GM19395 (cell line): Measurements from ENCODE around the gene ZNF492.

ENCODE experiments used
- ATAC-seq: cut with Tn5 transposase; IDR thresholded peaks from one replicate; pipeline ENCODE4 v1.9.1; 2021; ENCODE audit warnings: mild to moderate bottlenecking, moderate library complexity; ENCODE audit not compliant: unreplicated experiment

ZNF492 gene

DNA sequence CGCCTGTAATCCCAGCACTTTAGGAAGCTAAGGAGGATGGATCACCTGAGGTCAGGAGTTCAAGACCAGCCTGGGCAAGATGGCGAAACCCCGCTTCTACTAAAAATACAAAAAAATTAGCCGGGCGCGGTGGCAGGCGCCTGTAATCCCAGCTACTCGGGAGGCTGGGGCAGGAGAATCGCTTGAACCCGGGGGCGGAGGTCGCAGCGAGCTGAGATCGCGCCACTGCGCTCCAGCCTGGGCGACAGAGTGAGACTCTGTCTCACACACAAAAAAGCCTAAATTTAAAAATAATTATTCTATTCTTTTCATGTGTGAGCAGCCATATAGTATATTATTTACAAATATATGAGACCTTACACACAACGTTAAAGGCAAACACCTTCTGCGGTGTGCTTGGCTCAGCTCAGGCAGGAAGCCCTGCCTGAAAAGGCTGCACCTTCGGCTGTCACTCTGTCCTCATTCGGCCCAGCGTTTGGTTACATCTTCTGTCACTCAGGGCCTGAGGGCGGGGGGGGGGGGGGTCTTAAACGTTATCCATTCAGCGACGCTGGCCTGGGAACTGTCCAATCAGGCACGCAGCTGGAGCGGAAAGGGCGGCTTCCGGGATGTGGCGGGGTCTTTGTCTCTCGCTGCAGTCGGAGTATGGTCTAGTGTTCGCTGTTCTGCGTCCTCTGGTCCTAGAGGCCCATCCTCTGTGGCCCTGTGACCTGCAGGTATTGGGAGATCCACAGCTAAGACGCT, at the start of gene ZNF492:
Gene ZNF492 (plus strand): TSS at position 619 of the 744 bp plus-strand sequence. CDS start 19,076 bp downstream, outside the sequence.
- ATAC-seq = peak; percentile 97

DNA sequence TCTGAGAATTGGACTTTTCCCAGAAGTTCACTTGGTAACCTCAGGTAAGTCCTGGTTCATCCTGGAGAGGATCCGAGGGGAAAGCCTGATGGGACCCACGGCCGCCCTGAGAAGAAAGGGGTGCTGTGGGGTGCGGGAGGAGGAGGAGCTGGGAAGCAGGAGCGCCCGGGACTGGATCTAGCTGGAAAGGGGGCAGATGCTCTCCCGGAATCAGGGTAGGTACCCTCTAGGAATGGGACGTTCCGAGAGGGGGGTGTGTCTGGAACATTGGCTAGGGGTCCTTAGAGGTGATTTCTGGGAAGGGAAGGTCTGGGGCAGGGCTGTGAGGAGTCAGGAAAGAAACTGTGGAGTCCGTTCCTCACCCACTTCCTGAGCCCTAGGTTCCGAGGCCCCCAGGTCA, 38.7 kb upstream of the ZNF492 start:
- ATAC-seq = no peak

DNA sequence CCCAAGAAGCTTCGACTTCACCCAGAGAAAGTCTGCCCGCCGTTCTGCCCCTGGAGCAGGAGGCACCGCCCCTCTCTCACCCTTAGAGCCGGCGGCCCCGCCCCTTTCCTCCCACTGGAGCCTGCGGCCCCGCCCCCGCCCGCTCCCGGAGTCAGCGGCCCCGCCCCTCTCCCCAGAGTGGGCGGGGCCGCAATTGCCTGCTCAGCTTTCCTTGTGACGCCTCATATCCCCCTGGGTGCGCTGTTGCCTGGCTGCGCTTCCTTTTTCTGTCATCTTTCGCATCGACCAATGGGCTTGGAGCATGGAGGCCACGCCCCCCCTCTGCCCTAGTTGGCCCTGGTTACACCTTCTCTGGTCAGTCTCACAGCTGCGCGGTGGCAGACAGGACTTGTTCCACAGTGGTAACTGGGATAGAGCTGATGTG, 38.2 kb upstream of the ZNF492 start:
- ATAC-seq = no peak

DNA sequence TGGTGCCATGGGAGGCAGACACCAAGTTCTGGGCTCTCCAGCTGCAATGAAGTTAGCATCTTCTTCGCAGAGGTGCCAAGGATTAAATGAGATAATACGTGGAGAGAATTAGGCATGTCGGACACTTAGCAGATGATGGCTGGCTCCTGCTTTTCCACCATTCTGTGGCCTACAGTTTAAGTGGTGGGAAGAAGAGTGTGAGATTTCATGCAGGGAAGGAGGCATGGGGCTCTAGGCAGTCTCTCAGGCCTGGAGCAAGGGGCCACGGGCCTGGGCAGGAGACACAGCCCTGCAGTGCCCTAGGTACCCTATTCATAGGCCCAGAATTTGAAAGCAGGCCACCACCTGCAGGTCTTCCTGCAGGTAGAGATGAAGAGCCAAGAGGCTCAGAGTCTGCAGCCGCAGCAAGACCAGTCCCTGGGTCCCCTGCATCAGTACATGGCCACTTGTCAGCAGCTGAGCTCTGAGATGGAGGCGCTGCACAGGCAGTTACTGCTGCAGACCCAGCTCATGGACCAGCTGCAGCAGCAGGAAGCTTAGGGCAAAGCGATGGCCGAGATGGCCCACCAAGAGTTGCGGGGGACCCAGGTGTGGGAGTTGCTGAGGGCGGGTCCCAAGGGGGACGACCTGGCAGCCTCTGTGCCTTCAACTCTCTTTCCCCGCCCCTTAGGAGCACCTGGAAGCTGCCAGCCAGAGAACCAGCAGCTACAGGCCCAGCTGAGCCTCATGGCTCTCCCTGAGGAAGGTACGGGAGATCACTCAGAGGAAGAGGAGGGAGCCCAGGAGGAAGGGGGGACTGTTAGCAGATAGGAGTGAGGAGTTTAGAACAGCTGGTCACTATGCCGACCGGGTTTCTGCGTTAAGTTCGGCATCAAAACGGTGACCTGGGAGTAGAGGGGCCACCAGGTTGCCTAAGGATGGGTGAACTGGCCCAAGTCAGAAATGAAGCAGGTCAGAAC, 33.2 kb upstream of the ZNF492 start:
- ATAC-seq = no peak

DNA sequence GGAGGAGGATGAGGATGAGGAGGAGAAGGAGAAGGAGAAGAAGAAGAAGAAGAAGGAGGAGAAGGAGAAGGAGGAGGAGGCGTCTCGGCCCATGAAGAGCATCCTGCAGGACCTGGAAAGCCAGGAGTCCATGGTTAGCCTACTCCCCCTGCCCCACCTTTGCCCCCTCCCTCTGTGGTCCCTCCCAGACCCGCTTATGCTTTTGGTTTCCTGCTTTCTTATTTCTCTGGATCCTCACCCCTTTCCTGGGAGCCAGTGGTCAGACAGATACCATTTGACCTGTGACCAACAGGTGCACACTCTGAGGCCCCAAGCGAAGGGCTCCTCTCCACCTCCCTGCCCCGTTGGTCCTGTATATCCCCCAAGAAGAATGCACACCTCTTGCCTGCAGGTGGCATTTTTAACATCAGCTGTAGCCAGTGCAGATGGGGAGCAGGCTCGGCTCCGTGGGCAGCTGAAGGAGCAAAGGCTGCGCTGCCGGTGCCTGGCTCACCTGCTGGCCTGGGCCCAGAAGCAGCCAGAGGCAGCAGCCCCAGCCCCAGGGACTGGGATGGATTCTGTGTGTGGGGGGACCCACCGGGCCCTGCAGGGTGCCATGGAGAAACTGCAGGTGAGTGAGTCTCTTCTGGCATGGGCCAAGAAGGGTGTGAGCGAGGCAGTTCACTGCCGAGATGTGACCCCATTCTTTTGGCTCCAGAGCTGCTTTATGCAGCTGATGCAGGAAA, 32.1 kb upstream of the ZNF492 start:
- no peak for ATAC-seq

DNA sequence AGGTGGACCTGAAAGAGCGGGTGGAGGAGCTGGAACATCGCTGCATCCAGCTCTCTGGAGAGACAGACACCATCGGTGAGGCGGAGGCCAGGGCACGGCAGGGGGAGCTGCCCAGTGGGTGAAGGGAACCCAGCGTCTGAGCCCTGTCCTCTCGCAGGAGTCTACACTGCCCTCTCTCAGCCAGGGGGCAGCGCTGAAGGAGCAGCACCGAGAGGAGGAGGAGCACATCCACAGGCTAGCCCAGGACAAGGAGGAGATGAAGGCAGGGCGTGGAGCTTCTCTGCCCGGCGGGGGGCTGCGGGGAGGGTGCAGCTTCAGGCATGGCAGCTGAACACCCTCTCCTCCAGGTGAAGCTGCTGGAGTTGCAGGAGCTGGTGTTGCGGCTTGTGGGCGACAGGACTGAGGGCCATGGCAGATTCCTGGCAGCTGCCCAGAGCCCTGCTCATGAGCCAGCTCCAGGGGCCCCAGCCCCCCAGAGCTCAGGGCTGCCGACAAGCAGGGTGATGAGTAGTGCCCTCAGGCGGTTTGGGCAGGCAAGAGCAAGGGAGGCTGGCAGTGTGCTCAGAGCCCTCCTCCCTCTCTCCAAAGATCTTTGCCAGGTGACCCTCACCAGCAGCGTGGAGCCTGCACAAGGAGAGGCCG, 31.4 kb upstream of the ZNF492 start:
- no peak for ATAC-seq

DNA sequence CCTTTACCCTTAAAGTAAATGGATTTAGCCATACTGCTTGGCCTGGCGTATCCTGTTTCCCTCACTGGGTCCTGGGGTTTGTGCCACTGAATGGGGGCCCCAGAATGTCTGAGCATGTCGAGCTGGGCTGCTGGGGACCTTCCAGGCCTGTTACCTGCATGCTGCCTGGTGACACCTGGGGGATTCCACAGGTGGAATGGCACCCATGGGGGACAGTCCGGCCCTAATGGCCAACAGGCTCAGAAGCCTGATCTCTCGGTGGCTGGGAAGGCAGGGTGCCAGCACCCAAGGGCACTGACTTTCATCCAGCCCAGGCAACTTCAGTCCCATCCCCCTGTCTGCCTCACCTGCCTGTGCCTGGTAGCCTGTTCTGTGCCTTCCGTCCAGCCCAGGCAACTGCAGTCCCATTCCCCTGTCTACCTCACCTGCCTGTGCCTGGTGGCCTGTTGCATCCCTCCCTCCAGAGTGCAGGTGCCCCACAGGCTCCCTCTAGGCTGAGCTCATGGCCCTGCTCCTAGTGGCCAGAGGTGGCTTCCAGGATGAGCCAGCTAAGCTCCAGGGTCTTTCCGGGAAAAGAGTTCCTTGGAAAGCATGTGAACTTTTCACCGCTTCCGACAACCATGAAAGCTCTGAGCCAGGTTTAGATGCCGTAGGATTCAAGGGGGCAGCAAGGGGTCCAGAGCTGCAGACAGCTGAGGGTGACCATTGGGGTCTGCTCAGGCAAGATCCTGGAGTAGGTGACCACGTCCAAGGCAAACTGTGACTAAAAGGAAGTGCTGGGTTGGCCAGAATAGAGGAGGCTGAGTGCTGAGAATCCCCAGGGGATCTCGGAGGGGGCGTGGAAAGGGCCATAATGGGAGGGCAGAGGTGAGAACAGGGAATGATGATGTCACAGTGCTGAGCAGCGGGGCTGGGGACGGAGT, 30.3 kb upstream of the ZNF492 start:
- ATAC-seq = no peak

DNA sequence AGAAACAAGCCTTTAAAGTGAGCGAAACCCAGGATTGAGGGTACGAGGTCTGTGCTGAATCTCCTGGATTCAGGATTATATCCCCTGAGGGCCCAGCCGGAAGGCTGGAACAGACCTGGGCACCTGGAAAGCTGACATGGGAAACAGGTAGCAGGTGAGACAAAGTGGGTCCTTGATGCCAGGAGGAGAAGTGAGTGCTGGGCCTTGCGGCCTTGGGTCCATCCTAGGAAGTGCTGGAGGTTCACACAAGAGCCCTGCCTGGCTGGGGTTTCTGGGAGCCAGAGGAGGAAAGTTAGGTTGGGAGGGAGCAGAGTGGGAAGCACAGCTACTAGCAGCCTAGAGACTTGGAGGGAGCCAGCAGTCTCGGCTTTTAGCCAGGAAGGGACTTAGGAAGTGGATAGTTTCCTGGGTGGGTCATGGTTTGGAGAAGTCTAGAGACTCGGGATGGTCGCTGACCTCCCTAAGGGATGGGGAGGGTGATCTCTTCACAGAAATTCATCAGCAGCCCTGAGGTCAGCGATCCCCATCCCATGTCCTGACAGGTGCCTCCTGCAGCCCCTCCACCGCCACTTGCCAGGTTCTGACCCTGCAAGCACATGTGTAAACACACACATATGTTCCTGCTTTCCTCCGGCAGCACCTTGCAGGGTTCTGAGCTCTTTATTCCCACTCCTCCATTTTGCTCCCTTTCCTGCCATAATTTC, 29.4 kb upstream of the ZNF492 start:
- ATAC-seq = no peak

DNA sequence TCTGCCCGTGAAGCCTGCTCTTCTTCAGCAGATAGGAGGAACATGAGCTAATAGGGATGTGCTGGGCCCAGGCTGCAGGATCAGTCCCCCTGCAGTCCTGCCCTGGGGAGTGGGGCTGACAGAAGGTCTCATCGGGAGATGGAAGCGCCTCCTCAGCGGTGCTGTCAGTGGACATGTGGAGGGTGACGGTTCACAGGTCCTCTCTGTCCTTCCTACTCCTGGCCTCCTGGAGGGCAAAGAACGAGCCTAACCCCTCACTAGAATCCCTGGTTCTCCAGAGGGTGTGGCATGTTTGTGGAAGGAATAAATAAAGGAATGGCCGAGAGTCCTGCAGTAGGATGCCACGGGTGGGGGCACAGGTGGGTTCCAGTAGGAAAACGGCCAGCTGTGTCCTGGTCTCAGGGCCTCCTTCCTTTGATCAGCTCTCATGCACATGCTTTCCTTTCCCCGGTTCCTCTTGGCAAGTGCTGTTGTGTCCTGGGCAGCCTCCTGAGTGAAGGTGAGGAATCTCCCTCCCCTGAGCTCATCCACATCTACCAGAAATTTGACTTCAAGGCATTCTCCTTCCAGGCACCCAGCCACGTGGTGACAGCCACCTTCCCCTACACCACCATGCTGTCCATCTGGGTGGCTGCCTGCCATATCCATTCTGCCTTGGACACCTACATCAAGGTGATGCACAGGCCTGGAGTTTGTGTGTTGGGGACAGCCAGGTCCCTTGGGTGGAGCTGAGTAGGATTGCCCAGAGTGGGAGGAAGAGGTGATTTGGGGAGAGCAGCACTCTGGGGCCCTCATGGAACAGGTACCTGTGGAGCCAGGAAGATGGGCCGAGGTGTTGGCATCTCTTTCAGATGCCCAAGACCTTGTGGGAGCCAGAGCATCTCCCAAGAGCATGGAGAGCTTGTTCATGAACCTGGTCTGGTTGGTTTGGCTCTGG, 28.6 kb upstream of the ZNF492 start:
- no peak for ATAC-seq

DNA sequence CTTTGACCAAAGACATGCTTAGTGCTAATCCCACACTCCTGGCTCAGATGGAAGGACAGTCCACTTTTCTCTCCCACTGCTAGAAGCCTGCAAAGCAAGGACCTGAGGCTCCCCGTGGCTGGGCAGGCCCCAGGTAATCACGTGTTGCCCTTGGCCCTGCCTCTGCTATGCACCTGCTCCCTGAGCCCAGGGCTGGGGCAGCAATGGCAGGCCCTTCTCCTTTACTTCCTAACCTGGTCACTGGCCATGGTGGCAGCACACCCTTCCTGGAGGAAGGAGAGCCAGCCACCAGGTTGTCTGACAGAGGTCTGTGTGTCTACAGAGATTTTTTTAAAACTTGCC, 27.9 kb upstream of the ZNF492 start:
- ATAC-seq = no peak

DNA sequence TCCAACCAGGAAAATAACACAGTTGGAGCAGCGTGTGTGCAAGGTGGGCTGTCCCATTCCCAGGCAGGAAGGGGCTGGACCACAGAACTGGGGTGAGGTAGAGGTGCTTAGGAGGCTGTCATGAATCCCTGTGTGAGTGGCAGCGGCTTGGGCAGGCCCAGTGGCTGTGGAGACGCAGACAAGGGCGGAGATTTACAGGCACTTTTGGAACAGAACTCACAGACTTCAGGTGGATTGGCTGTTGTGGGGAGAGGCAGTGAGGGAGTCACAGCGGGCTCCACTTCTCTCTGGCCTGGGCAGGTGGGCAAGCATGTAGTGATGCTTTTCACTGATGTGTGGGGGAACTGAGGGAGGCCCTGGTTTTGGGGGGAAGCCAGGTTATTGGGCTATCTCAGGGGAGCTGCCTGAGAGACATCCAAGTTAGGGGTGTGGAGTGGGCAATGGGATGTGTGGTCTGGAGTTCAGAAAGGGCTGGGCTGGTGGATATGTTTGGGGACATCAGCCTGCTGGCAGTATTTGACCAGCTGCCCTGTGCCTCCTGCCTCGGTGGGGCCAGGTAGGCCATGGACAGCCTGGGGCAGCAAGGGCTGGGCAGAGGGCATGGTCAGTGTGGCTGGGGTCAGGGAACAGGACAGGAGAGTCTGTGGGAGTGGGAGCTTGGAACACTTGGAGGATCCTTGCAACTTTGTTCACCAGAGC, 27.0 kb upstream of the ZNF492 start:
- ATAC-seq = no peak

DNA sequence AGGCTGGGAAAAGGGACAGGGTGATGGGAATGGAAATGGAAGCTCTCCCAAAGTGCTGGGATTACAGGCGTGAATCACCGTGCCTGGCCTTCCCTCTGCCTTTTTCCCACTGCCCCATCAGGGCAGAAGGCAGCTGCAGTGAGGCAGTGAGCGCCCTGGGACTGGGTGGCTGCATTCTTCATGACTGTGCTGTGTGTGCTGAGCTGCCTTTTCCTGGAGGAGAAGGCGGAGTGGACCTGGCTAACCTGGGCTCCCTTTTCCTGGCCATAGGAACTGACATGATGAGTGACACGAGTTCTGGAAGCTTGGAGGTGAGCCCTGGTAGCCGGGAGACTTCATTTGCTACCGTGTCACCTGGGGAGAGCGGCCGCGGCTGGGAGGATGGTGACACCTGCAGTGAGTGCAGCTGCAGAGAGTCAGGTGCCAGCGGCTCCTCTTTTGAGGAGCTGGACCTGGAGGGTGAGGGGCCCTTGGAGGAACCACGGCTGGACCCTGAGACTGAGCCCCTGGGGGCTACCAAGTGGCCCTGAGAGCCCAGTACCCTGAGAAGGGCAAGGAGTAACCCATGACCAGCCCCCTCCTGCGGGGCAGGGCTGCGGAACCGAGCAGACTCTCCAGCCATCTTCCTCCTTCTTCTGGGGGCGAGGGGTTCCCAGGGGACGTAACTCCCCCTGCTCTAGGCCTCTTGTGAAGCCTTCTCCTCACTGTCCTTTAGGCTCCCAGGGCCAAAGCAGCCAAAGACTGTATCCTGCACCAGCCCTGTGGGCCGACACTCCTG, 26.3 kb upstream of the ZNF492 start:
- ATAC-seq = no peak

DNA sequence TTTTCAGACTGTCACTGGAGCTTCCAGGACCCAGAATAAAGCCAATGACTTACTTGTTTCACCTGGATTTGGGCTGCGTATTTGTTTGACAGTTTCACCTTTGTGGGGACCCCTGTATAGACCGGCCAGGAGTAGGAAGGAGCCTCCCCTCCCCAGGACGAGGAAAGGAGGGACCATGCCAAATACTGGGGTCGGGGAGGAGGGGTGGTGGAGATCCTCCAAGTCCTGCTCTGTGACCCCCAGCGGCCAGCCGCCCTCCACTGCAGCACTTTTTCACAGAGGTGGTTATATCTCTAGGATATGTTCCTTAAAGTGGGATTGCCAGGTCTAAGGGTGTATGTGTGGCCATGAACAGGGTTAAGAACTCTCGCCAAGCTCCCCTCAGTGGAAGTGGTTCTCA, 25.7 kb upstream of the ZNF492 start:
- no peak for ATAC-seq

DNA sequence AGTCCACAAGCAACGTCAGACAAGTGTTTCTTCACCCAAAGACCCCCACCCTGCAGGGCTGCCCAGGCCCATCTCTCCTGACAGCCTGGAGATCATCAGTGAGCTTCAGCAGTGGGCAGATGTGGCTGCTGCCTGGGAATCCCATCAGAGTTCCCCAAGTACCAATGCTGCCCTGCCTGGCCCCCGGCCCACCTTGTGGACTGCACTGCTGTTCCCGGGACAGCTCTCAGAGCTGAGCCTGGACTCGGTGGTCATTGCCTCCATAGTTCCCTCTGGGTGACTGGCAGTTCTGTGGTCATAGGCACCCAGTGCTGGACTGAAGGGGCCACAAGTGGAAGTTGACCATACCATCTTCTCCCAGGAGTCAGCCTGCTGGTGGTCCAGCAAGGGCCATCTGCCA, 24.5 kb upstream of the ZNF492 start:
- no peak for ATAC-seq

DNA sequence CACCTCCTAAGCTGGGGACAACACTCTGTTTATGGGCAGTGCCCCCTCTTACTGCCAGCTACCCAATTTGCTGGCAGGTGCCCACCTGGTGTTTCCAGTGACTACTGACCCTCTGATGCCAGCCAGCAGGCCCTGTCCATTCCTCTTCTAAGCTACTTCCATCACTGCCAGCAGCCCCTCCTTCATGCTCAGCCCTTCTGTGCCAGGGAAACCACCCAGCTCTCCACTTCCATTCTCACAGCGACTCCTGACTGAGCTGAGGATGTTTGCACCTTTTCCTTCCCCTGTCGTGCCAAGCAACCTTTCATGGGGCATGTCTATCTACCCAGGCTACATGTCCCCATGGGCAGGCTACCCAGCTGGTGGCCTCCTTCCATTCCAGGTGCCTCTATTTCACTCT, 24.0 kb upstream of the ZNF492 start:
- ATAC-seq = no peak

DNA sequence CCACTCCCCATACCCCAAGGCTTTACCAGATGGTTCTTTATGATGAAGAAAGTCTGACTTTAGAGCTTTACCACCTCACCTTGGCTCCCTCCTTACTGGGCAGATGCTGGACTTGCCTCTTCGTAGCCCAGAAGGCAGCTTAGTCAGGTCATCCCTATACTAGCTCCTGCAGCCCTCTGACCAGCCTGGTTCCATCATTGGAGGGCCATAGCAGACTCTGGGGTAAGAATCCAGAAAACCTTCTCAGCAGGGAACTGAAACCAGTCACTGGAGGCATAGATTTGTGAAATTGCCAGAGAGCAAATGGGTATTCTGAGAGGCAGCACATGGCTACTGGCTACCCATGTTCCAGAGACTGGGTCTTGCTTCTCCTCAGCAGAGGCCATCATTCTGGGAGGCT, 21.8 kb upstream of the ZNF492 start:
- no peak for ATAC-seq

DNA sequence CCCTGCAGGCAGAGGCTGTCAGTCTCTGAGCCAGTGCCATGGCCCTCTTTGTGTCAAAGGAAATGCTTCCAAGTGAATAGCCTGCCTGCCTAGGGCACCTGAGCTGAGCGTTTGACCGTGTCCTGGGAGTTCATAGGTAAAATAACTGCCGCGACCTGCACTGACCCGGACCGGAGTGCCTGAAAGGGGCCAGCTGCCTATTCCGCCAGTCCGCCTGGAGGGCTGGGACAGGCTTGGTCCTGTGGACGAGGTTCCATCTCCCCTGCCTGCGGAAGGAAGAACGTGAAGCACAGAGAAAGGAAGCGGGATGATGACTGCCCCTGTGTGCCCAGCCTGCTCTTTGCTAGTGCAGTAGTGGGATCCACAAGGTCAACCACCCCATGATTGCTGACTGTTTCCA, 17.5 kb upstream of the ZNF492 start:
- ATAC-seq = no peak
